LNCAP (cell line): ENCODE results near the gene PUS3.

Experiments used
- CTCF ChIP-seq: fragments of 450-650 bp; IDR thresholded peaks from 2 replicates; pipeline ENCODE4 v1.5.1; 2017; ENCODE audit warnings: mild to moderate bottlenecking

The PUS3 gene

GRCh38 chr11:125935618-125936199 lies 32.7 kb upstream of the PUS3 start:
- TF ChIP-seq CTCF, result no peak

- no peak for TF ChIP-seq CTCF
Observed at GRCh38 chr11:125935056-125935455, 32.0 kb upstream of the PUS3 start.

GRCh38 chr11:125934473-125934872 lies 31.5 kb upstream of the PUS3 start:
- no peak for TF ChIP-seq CTCF

GRCh38 chr11:125933030-125933813 lies 30.2 kb upstream of the PUS3 start:
- no peak for TF ChIP-seq CTCF

- no peak for TF ChIP-seq CTCF
Observed at GRCh38 chr11:125932301-125932700, 29.3 kb upstream of the PUS3 start.

GRCh38 chr11:125931668-125932067 lies 28.7 kb upstream of the PUS3 start:
- TF ChIP-seq CTCF, result no peak

GRCh38 chr11:125931116-125931515 lies 28.1 kb upstream of the PUS3 start:
- no peak for TF ChIP-seq CTCF
